HepG2 (cell line): Measurements from ENCODE around the gene PLEKHN1. TPM values are rescaled to one million over a fixed set of nuclear protein-coding genes. Genes with fewer than 3 reads are reported as not detected.
A peak's percentile ranks its signal among the peaks of the same experiment; 100 is the strongest.

Source experiments
- HDAC1 ChIP-seq: sonication (generic); formaldehyde crosslinking; IDR thresholded peaks from 2 replicates; pipeline ENCODE4 v1.5.1; 2020; ENCODE audit warnings: mild to moderate bottlenecking, missing genetic modification reagents
- MTF2 ChIP-seq: sonication (generic); formaldehyde crosslinking; IDR thresholded peaks from 2 replicates; pipeline ENCODE4 v1.5.0; 2020; ENCODE audit warnings: missing genetic modification reagents, borderline replicate concordance
- MYC ChIP-seq: sonication (generic); formaldehyde crosslinking; IDR thresholded peaks from 2 replicates; pipeline ENCODE4 v1.9.0; 2021; ENCODE audit warnings: missing genetic modification reagents, borderline replicate concordance
- NCOA2 ChIP-seq: sonication (generic); formaldehyde crosslinking; IDR thresholded peaks from 2 replicates; pipeline ENCODE4 v1.8.0; 2022; ENCODE audit warnings: inconsistent platforms
- RBFOX2 ChIP-seq: fragments of 200-400 bp; formaldehyde crosslinking; IDR thresholded peaks from 2 replicates; pipeline ENCODE4 v1.6.1; 2017; ENCODE audit warnings: low read depth, mild to moderate bottlenecking, low read length
- STAT6 ChIP-seq: sonication (generic); formaldehyde crosslinking; IDR thresholded peaks from 2 replicates; pipeline ENCODE4 v1.4.0; 2020; ENCODE audit warnings: missing genetic modification reagents, mild to moderate bottlenecking, borderline replicate concordance
- YEATS4 ChIP-seq: sonication (generic); formaldehyde crosslinking; IDR thresholded peaks from 2 replicates; pipeline ENCODE4 v1.4.0; 2020; ENCODE audit warnings: missing genetic modification reagents, borderline replicate concordance
- ZFP91 ChIP-seq: sonication (generic); formaldehyde crosslinking; IDR thresholded peaks from 2 replicates; pipeline ENCODE4 v1.9.0; 2022; ENCODE audit warnings: missing genetic modification reagents, mild to moderate bottlenecking, borderline replicate concordance
- ZNF18 ChIP-seq: sonication (generic); formaldehyde crosslinking; IDR thresholded peaks from 2 replicates; pipeline ENCODE4 v1.8.0; 2022; ENCODE audit warnings: mild to moderate bottlenecking, missing genetic modification reagents; ENCODE audit not compliant: insufficient replicate concordance
- ZNF280B ChIP-seq: sonication (generic); formaldehyde crosslinking; IDR thresholded peaks from 2 replicates; pipeline ENCODE4 v1.5.0; 2020; ENCODE audit warnings: missing genetic modification reagents, mild to moderate bottlenecking, borderline replicate concordance
- polyA plus RNA-seq, 8 experiments: library from polyadenylated mRNA; depleted of rRNA in 3 of 8; stranded (reverse) in 7 of 8; unstranded in 1 of 8; fragments of >200 nt; fragmentation: Illumina TruSeq in 4 of 8; extraction: Trizol in 4 of 8; gene quantifications; 2 replicates each; pipeline versions ENCODE4 v1.2.1 to v1.2.3, GENCODE V29; 2011 to 2016; ENCODE audit warnings: low read depth in 4 of 8, missing spikeins in 1 of 8, mixed read lengths in 1 of 8; ENCODE audit not compliant: insufficient read depth in 1 of 8
- total RNA-seq, 5 experiments: library from RNA; depleted of rRNA; stranded (reverse); fragments of >200 nt; fragmentation: Illumina TruSeq; extraction: Trizol; gene quantifications; 2 replicates each; pipeline ENCODE4 v1.2.3, GENCODE V29; 2016; ENCODE audit warnings: low read depth in 1 of 5

The PLEKHN1 gene
- total and polyA plus RNA-seq, 2 of the 13 experiments (the other 11 are each of a cell fraction or from before 2014, with no cell fraction given) = 0.42 to 0.58 TPM

GRCh38 chr1:1004780-1005697 is 38.8 kb downstream of the PLEKHN1 start (continued):
- TF ChIP-seq STAT6 (CRISPR knock-in tag) (peak; percentile 72; the same call in 1 of the 2 replicates), ZNF18 (CRISPR knock-in tag) (peak; percentile 73), YEATS4 (CRISPR knock-in tag) (peak; percentile 25; the same call in 1 of the 2 replicates), MTF2 (CRISPR knock-in tag) (no peak), MYC (CRISPR knock-in tag) (peak; percentile 53; the same call in 1 of the 2 replicates), ZNF280B (CRISPR knock-in tag) (no peak; the same call in 1 of the 2 replicates), HDAC1 (peak; percentile 65; the same call in 1 of the 2 replicates), ZFP91 (CRISPR knock-in tag) (peak; percentile 62; the same call in 1 of the 2 replicates), NCOA2 (CRISPR knock-in tag) (no peak; the same call in 1 of the 2 replicates), RBFOX2 (peak; percentile 37; the same call in 1 of the 2 replicates)
